ENCODE results near the gene LDHD. TPM values are rescaled to one million over a fixed set of nuclear protein-coding genes. Genes with fewer than 3 reads are reported as not detected.

The LDHD gene
- total RNA-seq, 4 donors from 2014 or later = 5.1 to 12.8 (median 8.6) TPM

DNA sequence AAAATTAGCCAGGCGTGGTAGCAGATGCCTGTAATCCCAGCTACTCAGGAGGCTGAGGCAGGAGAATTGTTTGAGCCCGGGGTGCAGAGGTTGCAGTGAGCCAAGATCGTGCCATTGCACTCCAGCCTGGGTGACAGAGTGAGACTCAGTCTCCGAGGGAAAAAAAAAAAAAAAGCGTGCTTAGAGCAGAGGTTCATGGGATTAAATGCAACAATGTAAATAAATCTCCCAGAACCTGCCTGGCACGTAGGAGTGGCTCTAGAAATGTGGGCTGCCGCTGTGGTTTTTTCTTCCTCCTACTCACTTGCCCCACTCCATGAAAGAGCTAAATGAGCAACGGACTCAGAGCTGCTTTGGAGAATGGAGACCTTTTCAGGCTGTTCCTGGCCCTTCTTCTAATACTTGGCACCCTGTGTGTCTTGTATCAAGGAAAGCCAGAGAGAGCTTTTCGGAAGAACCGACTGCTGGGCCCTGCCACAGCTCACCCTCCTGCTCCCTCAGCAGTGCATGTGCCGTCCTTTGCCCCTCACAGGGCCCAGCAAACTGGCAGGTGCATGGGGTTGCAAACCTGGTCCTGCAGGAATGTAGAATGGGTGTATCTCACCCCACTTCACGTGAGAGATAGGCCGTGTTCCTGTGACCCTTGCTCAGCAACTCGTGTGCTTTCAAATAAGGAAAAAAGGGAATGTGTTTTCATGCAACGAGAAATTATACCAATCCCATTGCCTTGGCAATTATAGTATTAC lies 52.0 kb downstream of the LDHD start:
- no peaks in the 10 kb centered on the region for H3K36me3 ChIP-seq
- H3K9me3 ChIP-seq = no peaks in the 10 kb centered on the region
- H3K27ac ChIP-seq = peak overlapping the region in 3 of 4 donors; percentile 24 to 77 (median 76)
- no peaks in the 10 kb centered on the region for H3K27me3 ChIP-seq
- ATAC-seq = no peak
- 37 to 80% methylated on average over 4 to 10 of the region's 15 CpGs for WGBS, 2 donors (ENCODE audit: low coverage in 1 of 2)
- no peak overlapping the region for H3K4me3 ChIP-seq
- peaks cover 0 to 64% (median 14%) of the 10 kb centered on the region in 3 donors for H3K4me1 ChIP-seq
- TF ChIP-seq POLR2A (IDR thresholded peaks at IDR 0.05) (no peak), EP300 (IDR thresholded peaks at IDR 0.05) (no peak), POLR2AphosphoS5 (IDR thresholded peaks at IDR 0.05) (no peak)
- TF ChIP-seq, protein P1, sequence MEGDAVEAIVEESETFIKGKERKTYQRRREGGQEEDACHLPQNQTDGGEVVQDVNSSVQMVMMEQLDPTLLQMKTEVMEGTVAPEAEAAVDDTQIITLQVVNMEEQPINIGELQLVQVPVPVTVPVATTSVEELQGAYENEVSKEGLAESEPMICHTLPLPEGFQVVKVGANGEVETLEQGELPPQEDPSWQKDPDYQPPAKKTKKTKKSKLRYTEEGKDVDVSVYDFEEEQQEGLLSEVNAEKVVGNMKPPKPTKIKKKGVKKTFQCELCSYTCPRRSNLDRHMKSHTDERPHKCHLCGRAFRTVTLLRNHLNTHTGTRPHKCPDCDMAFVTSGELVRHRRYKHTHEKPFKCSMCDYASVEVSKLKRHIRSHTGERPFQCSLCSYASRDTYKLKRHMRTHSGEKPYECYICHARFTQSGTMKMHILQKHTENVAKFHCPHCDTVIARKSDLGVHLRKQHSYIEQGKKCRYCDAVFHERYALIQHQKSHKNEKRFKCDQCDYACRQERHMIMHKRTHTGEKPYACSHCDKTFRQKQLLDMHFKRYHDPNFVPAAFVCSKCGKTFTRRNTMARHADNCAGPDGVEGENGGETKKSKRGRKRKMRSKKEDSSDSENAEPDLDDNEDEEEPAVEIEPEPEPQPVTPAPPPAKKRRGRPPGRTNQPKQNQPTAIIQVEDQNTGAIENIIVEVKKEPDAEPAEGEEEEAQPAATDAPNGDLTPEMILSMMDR (IDR thresholded peaks at IDR 0.05) = no peak

DNA sequence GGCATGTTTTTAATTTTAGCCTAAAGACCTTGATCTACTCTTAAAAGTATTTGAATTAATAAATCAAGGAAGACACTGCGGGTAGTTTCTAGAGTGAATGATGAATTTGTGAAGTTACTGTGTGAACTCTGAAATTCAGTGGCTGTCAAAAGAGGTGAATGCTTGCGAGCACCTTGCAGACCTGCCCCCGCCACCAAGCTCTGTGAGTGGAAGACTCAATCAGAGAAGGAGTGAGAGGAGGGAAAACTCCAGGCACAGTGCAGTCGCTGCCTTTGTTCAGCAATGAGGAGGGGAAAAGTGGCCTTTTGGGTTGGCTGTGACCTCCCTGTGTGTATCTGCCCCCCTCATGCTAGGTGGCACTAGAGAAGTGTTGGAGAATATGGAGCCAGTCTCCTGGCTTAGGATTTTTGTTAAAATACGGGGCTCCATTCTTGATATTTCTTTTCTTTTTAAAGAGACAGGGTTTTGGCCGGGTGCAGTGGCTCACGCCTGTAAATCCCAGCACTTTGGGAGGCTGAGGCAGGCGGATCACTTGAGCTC lies 53.0 kb downstream of the LDHD start:
- Histone ChIP-seq H3K4me3 (no peak overlapping the region), H3K9me3 (no peaks in the 10 kb centered on the region), H3K4me1 (peaks cover 0 to 69% (median 14%) of the 10 kb centered on the region in 3 donors), H3K27me3 (no peaks in the 10 kb centered on the region), H3K36me3 (no peaks in the 10 kb centered on the region), H3K27ac (peak overlapping the region in 2 of 4 donors; percentile 76 to 77)
- 86 to 91% methylated on average over 3 to 5 of the region's 8 CpGs for WGBS, 2 donors (ENCODE audit: low coverage in 1 of 2)
- no peak for ATAC-seq
- TF ChIP-seq EP300 (IDR thresholded peaks at IDR 0.05) (no peak), POLR2AphosphoS5 (IDR thresholded peaks at IDR 0.05) (no peak), POLR2A (IDR thresholded peaks at IDR 0.05) (no peak)
- TF ChIP-seq, protein P1 (IDR thresholded peaks at IDR 0.05) = no peak

DNA sequence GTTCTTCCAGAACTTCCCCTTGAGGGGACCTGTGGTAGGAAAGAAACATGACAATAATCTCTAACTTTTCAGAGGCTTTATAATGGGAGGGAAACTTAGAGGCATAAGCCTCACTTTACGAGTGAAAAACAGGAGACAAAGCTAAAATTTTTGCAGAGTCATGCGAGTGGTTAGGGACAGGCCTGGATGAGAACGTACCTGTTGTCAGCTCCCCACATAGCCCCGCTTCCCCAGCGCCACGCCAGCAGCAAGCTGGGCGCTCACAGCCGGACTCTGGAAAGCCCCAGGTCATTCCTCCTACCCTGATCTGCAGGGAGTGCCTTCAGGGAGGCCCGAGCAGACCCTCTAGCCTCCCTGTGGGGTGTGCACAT lies 53.6 kb downstream of the LDHD start:
- H3K9me3 ChIP-seq = no peaks in the 10 kb centered on the region
- ATAC-seq = no peak
- peak overlapping the region in 3 of 4 donors; percentile 76 to 78 (median 77) for H3K27ac ChIP-seq
- H3K36me3 ChIP-seq = no peaks in the 10 kb centered on the region
- WGBS, 2 donors (ENCODE audit: low coverage in 1 of 2) = 77 to 95% methylated on average over 8 to 9 of the region's 9 CpGs
- TF ChIP-seq POLR2AphosphoS5 (IDR thresholded peaks at IDR 0.05) = no peak
- no peak for TF ChIP-seq EP300 (IDR thresholded peaks at IDR 0.05)
- no peak for TF ChIP-seq POLR2A (IDR thresholded peaks at IDR 0.05)
- TF ChIP-seq, protein P1 (IDR thresholded peaks at IDR 0.05) = no peak
- H3K27me3 ChIP-seq = no peaks in the 10 kb centered on the region
- H3K4me1 ChIP-seq = peaks cover 0 to 69% (median 14%) of the 10 kb centered on the region in 3 donors
- no peak overlapping the region for H3K4me3 ChIP-seq

DNA sequence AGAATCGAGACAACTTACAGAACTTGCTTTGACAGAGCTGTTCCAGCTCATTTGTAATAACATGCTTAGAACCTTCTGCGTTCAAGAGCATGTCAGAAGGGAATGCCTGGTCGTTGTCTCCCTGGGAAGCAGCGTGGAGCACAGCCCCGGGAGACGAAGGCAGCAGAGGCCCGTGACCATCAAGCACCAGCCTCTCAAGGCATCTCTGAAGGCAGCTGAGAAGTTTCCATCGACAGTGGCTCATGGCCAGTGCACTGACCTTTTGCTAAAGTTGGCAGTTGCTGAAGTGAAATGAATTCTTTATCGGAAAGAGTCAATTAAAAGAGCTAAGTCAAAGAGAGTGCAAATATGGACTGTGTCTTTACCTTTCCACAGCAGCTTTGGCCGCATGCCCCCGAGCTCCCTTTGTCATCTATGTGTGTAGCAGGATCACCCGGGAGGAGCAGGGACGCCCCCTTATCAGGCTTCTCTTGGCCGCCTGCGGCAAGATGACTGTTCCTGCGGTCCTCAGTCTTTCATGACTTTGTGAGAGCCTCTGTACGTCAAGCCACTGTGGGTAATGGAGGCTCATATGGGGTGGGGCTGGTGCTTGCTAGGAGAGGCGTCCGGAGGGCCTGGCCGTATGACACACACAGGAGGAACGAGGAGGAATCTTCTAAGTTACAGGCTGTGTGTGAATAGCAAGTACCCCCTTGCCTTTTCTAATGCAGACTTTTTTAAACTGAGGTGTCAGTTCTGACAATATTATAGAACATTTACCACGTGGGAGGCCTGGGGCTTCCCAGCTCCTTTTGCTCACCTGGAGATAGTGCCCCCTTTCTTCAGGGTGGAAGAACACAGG lies 54.2 kb downstream of the LDHD start:
- peak overlapping the region; percentile 59 to 78 (median 76) for H3K27ac ChIP-seq
- H3K9me3 ChIP-seq = no peaks in the 10 kb centered on the region
- H3K4me3 ChIP-seq = peak overlapping the region in 1 of 2 donors; percentile 8
- H3K4me1 ChIP-seq = peaks cover 0 to 63% (median 14%) of the 10 kb centered on the region in 3 donors
- TF ChIP-seq, protein P1 (IDR thresholded peaks at IDR 0.05) = peak in 1 of 4 experiments; percentile 12
- TF ChIP-seq POLR2AphosphoS5 (IDR thresholded peaks at IDR 0.05) = peak; percentile 44
- no peak for TF ChIP-seq POLR2A (IDR thresholded peaks at IDR 0.05)
- 23 to 35% methylated on average over 8 to 15 of the region's 22 CpGs for WGBS, 2 donors (ENCODE audit: low coverage in 1 of 2)
- no peaks in the 10 kb centered on the region for H3K27me3 ChIP-seq
- peak; percentile 54 for ATAC-seq
- H3K36me3 ChIP-seq = no peaks in the 10 kb centered on the region

Other genes starting within 250 kb of the LDHD start
- 10 to 100 TPM; 18.4 to 31.3 (median 21.4) TPM for gene WDR59, start 131.7 kb downstream of the LDHD start, total RNA-seq
- gene ZNRF1, start 117.8 kb downstream of the LDHD start, total RNA-seq = 10 to 100 TPM; 12.8 to 24.1 (median 19.0) TPM
- 10 to 100 TPM in 3 of 4 donors, 1 to 10 TPM in 1; 9.8 to 18.4 (median 15.4) TPM for gene ZFP1, start 31.7 kb upstream of the LDHD start, total RNA-seq
- gene CTRB2, start 90.4 kb upstream of the LDHD start, total RNA-seq = not detected
- gene CTRB1, start 102.2 kb upstream of the LDHD start, total RNA-seq = not detected
- 10 to 100 TPM; 34.6 to 63.7 (median 37.0) TPM for gene BCAR1, start 134.8 kb upstream of the LDHD start, total RNA-seq